HG02610 (cell line): Measurements from ENCODE around the gene FBXO47.

ENCODE experiments used
- ATAC-seq: cut with Tn5 transposase; IDR thresholded peaks from one replicate; pipeline ENCODE4 v1.9.1; 2021; ENCODE audit warnings: mild to moderate bottlenecking, moderate library complexity; ENCODE audit not compliant: unreplicated experiment

FBXO47 gene, protein sequence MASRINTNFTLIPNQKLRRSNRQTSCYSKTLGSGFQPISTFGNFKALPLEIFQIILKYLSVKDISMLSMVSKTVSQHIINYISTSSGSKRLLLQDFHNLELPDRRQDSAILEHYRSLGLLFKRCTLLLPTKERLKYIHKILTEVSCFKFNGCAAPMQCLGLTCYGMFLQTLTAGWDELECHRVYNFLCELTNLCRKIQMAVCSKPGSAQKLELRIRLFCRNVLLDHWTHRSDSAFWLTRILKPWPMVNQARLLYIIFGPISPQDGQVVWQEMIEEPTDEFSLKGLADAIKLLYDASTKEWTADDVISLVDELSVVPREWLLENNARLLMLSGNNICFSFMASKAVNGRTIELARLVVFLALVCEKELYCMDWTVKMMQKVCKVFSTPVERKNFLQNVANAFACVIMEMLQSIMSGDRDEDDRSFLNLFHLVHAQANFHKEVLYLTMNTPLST

GRCh38 chr17:38967290-38967738 is at the start of gene FBXO47:
Gene FBXO47 (minus strand): TSS chr17:38967403. CDS start chr17:38963025, 4,378 bp downstream.
- peak; percentile 51 for ATAC-seq

GRCh38 chr17:39016193-39017153 is 49.3 kb upstream of the FBXO47 start:
- no peak for ATAC-seq

DNA sequence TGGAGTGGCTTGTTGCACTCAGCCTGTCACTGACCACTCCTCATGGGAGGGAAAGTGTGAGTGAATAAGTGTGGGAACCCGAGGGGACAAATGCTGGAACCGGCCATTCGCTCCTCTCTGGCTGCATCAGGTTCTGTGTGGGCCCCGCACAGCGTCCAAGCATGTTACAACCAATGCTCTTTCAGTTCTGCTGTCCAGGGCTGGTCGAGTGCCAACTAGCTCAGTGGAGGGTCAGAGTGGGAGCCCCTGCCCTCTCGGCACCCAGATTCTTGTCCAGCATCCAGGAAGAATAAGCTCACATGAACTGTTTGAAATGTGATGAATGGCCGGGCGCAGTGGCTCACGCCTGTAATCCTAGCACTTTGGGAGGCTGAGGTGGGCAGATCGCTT is 48.3 kb upstream of the FBXO47 start:
- ATAC-seq = no peak

DNA sequence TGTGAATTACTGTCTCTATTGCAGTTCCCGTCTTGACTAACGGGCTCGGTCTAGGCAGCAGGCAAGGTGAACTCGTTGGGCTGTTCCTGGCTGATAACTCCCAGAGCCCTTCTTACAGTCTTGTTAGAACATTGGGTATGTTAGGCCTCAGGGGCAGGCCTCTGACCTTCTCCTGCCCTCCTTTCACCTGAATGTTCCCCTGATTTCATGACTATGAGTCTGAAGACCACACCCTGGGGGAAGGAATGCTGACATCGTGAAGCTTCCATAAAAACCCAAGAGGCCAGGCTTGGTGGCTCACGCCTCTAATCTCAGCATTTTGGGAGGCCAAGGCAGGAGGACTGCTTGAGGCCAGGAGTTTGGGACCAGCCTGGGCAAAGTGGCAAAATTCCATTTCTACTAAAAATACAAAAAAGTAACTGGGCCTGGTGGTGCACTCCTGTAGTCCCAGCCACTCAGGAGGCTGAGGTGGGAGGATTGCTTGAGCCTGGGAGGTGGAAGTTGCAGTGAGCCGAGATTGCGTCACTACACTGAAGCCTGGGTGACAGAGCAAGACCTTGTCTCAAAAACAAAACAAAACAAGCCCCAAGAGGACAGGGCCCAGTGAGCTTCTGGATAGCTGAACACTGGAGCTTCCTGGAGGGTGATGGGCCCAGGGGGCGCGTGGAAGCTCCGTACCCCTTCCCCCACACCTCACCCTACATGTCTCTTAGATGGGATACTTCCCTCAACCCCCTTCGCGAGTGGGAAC is 47.8 kb upstream of the FBXO47 start:
- ATAC-seq = no peak

GRCh38 chr17:39014044-39014794 is 47.0 kb upstream of the FBXO47 start:
- no peak for ATAC-seq

GRCh38 chr17:39012725-39013124 is 45.5 kb upstream of the FBXO47 start:
- ATAC-seq = no peak

DNA sequence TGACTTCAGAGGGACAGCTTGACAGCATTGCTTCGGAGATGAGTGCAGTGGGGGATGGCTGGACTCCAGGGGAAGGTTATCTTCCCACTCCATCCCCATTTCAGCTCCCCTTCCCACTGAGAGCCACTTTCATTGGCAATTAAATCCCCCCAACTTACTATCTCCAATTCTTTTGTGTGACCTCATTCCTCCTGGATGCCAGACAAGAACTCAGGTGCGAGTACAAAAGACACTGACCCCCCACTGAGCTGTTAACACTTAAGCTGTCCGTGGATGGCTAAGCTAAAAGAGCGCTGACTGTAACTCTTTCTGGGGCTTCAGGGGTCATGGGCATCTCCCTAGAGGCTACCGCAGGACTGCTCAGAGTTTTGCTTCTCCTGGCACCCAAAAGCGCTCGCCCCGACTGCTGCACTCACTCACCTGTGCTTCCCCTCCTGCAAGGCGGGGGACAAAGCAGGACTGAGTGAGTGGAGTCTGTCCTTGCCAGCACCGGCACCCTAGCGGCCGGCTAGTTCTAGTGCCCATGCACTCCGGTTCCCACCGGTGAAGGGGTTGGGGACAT is 44.8 kb upstream of the FBXO47 start:
- ATAC-seq = no peak

DNA sequence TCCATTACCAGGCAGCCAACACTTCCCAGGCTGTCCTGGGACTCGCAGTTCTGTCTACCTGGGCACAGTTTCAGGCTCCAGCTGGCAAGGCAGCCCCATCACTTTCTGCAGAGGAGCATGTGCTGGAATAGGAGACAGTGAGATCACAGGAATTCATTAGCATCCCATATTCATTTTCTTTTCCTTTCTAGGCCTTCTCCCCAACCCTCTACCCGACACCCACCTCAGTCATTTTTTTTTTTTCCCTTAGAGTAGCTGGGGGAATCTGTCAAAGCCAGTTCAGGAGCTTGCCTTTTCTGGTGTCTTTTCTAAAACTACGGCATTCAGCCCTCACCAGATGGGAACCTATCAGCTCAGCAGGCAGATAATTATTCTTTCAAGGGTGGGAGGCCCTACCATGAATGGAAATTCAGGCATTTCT is 42.4 kb upstream of the FBXO47 start:
- ATAC-seq = no peak

DNA sequence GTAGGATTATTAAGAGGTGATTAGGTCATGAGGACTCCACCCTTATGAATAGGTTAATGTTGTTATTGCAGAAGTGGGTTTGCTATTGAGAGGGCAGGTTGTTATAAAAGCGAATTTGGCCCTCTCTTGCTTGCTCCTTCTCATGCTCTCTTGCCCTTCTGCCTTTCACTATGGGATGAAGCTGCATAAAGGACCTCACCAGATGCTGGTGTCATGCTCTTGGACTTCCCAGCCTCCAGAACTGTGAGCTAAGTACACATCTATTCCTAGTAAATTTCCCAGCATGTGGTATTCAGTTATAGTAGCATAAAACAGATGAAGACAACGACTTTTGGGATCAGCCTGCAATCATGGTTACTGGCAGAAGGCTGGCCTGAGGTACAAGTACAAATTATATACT is 41.4 kb upstream of the FBXO47 start:
- no peak for ATAC-seq

DNA sequence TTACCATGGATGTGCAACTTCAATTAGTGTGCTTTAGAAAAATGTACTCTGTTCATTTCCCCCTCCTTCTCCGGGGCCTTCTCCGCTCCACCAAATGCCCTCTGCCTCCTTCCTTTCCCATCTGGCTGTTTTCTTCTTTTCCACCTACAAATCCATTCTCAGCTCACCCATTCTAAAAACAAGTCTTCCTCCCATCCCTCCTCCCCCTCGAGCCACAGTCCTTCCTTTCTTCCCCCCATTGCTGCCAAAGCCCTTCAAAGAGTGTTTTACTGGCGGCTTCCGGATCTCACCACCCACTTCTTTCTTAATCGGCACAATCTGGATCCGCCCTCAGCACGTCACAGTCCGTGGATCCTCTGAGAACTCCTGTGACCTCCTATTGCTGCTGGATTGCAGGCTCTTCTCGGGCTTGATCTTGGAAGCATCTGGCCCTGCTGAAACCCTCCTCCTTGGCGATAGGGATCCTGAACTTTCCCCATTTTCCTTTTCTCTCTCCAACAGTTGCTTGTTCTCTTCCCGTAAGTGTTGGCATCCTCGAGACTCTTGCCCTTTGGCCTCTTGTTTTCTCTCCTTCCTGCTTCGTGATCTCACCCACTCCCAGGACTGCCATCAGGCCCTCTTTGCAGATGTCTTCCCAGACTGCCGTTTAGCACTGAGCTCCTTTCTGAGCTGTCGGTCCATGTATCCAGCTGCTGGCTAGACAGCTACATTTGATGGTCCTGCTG is 36.0 kb upstream of the FBXO47 start:
- ATAC-seq = no peak

DNA sequence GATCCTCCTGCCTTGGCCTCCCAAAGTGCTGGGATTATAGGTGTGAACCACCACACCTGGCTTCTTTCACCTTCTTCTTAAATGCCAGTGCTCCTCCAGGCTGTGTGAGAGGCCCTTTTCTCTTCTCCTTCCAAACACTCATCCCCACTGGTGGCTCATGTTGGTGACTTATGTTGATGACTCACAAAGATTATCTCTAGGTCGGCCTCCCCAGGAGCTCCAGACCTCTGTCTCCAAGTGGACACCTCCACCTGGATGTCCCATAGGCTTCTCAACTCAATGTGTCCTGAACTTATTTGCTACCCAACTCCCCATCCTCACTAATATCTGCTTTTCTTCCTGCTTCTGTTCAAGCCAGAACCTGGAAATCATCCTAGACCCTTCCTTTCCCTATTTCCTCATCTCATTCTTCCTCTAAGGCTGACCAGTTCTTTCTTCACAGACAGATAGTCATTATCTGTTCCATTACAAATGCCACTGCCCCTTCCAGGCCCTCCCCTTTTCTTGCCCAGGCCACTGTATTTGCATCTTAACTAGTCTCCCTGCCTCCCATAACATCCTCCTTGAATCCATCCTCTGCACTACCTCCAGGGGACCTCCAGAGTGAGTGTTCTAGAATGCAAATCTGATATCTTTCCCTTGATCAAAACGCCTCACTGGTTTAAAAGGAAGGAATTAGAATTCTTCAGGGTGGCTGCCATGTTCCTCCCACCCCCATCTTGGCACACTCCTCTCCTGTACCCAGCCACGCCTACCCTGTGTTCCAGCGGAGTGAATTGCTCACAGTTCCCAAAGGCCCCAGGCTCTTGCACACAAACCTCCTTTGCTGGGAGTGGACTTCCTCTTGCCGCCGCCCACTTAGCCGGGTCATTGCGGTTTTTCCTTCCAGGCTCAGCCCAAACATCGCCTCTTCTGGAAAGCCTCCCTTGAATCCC is 34.8 kb upstream of the FBXO47 start:
- ATAC-seq = no peak

- no peak for ATAC-seq
Observed at GRCh38 chr17:39000021-39000601, 32.9 kb upstream of the FBXO47 start.

DNA sequence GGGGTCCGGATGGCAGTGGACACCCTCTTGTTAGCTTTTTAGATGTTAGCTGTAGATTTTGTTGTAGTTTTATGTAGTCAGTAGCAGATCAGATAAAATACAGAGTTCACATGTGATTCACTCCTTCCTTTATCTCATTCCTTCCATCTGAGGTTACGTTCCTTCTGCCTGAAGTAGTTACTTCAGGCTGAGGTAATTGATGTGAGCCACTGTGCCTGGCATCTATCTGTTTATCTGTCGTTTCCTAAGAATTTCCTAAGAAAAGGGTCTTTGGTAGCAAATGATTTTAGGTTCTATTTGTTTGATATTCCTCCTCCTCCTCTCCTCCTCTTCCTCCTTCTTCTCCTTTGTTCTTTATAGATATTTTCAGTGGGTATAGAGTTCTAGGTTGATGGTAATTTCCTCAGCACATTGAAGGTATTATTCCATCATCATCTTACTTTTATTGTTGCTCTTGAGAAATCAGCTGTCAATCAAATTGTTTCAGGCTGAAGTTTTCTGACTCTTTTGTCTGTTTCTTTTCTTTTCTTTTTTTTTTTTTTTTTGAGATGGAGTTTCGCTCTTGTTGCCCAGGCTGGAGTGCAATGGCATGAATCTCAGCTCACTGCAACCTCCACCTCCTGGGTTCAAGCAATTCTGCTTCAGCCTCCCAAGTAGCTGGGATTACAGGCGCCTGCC is 29.6 kb upstream of the FBXO47 start:
- ATAC-seq = no peak

DNA sequence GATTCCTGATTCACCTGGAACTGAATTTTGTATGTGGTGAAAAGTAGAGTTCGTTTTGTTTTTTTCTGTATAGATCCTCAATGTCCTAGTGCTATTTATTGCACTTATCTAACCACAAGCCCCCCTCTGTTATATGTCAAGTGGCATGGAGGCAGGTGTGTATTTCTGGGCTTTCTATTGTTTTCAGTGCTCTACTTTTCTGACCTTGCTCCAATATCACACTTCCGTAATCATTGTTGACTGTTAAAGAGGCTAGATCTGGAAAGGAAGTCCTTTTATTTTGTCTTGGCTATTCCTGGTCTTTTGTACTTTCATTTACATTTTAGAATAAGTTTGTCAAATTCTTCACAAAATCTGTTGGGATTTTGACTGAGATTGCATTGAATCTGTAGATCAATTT is 26.8 kb upstream of the FBXO47 start:
- ATAC-seq = no peak

DNA sequence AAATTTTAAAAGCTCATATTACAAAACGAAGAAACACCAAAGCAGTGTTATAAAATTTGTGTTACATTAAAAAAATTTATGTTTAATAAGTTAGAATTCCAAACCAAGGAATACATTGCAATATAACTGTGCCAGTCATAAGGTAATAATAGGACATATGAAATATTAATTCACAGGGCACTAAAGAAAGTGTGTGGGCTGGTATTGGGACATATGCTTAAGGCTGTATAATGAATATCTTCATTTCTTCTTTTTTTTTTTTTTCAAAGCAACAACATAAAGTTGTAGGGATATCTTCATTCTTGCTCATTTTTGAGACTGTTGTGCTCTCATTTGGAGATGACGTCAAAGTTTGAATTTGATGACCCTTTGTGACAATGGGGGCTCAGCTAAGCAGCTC is 17.5 kb upstream of the FBXO47 start:
- ATAC-seq = no peak

DNA sequence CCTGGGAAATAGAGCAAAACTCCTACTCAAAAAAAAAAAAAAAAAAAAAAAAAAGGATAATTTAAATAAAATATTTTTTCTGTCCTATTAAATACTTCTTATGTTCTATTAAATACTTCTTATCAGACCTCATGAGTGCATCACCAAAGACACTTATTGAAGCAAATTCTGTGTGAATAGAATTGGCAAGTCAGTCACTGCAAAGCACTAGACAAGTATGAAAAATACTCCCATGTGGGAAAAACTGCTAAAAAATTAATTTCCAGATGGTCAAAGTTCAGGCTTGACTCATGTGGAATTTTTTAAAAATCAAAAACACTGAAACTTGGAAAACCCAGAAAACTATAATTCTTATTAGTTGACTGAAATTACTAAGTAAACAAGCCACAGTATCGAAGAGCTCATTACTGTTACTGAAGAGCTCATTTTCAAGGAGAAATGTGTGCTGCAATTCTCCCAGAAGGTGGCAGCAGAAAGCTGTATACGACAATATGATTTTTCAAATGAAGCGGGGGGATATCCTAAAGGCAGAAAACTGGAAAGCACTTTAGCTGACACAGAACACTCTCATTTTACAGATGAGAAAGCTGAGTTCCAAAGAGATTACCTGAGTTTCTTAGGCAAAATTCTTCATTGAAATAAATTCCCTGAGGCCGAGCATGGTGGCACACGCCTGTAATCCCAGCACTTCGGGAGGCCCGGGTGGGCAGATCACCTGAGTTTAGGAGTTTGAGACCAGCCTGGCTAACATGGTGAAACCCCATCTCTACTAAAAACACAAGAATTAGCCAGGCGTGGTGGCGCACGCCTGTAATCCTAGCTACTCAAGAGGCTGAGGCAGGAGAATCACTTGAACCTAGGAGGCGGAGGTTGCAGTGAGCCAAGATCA is 15.9 kb upstream of the FBXO47 start:
- ATAC-seq = no peak
